Renal cortex interstitium (tissue), 11 donors: ENCODE results near the gene PHLDA1. TPM values are rescaled to one million over a fixed set of nuclear protein-coding genes. Genes with fewer than 3 reads are reported as not detected.

Experiments used
- DNase-seq, 11 donors: peaks; one replicate each; pipeline ENCODE4 v3.0.0-alpha.2; 2013; ENCODE audit warnings: low read depth in 9 of 11, low spot score in 4 of 11; ENCODE audit errors: extremely low read depth in 1 of 11
- polyA plus RNA-seq, 3 donors: library from polyadenylated mRNA; unstranded; fragments of 120-200 nt; gene quantifications; one replicate each; pipeline ENCODE4 v1.2.1, GENCODE V29; 2013; ENCODE audit not compliant: insufficient read length in 3 of 3

The PHLDA1 gene
- polyA plus RNA-seq, 3 donors: 37.7 to 44.9 (median 41.7) TPM

DNA sequence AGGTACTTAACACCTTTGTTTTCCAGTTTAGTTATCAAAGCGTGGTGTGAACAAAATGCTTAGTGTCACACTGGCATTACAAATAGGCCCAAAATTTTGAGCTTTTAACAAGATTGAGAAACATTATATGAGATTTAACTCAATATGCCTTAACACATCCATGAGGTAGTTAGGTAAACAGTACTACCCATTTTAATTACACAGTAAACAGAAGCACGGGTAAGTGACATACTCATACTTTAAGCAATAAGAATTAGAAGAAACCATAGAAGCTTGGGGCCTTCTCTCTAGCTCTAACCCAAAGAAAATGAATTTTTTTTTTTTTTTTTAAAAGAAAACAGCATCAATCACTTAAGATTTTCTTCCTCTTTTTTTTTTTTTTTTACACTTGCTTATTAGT lies 15.5 kb upstream of the PHLDA1 start:
- no peak for DNase-seq

GRCh38 chr12:76043377-76043776 lies 11.8 kb upstream of the PHLDA1 start:
- DNase-seq: no peak

DNA sequence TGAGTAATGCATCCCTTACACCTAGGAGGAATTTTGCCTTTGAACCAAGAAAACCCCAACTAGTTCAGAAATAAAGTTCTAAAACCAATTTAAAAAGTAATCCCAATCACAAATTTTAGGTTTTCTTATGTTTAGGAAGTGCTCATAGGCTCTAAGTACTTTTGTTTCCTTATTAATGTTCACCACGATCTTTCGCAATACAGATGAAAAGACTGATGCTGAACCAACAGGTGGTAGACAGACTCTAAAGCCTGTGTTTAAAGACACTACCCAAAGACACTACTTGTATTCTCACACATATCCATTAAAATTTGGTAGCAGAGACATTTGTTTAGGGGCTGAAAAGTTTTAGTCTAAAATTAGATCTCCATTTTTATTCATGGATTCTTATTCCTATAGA lies 10.6 kb upstream of the PHLDA1 start:
- no peak for DNase-seq

- no peak for DNase-seq
Measured at GRCh38 chr12:76041406-76041805, 9.8 kb upstream of the PHLDA1 start.

DNA sequence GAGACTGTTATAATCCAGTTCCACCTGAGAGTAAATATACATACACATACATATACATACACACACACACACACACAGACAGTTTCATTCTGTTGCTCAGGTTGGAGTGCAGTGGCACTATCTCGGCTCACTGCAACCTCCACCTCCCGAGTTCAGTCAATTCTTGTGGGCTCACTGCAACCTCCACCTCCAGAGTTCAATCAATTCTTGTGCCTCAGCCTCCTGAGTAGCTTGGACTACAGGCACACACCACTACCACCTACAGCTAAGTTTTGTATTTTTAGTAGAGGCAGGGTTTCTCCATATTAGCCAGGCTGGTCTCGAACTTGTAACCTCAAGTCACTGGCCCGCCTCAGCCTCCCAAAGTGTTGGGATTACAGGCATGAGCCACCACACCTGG lies 8.9 kb upstream of the PHLDA1 start:
- no peak for DNase-seq

DNA sequence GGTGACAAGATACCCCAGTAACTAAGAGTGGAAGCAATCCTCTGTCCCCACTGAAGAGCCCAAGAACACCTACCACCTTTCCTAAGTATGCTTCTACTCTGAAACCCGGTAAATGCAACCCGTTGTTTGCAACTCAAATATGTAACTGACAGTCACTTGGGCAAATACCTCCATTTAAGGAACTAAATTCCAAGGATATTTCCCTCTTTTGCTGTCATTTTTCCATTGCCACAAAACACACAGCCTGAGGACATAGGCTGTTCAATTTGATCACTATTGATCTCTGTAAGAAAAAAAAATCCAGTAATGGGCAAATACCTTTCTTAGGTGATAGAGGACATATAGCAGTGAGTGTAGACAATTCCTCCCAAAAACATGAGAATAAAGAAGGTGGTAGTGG lies 6.6 kb upstream of the PHLDA1 start:
- DNase-seq: no peak

DNA sequence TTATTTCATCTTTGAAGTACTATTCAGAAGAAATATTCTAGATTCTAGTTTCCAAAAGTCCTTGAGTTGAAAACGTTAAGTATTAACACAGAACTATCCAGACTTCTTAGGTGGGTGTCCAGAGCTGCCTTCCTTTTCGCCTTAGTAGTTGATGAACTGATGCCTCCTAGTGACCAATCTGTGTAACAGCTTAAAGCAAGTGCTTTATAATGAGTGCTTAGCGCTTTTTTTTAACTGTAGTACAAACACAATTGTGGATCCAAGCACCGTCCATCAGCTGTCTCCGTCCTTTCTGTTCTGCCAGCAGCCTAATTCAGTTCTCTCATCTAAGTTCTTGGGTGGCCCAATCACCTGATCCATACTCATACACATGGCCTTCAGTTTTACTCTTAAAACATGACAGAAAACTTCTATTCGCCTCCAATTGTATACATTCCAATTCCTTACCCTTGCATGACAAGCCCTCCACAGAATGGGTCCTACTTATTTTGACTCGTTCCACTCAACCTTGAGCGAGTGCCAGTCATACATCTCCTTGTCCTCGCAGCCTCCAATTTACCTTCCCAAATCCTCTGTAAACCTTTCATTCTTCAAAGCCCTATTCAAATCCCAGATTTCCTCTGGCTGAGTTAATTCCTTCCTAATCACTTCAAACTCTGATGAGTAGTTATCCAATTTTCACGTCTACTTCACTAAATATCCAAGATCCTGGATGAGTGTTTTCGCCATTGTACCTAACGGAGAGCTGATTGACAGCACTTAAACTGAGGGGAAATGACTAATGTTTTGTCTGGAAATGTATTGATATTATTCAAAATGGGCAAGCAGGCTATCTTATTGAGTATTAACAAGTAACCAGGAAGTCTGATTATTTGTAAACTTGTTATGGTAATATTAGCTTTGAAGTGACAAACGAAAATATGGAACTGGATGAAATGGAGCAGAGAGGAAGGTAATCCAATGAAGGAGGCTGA lies 5.8 kb upstream of the PHLDA1 start:
- peak in 5 of 11 donors; percentile 54 to 74 (median 63) for DNase-seq

GRCh38 chr12:76035045-76035444 lies 3.5 kb upstream of the PHLDA1 start:
- no peak for DNase-seq

GRCh38 chr12:76033081-76034011 lies 1.8 kb upstream of the PHLDA1 start:
- DNase-seq: no peak

DNA sequence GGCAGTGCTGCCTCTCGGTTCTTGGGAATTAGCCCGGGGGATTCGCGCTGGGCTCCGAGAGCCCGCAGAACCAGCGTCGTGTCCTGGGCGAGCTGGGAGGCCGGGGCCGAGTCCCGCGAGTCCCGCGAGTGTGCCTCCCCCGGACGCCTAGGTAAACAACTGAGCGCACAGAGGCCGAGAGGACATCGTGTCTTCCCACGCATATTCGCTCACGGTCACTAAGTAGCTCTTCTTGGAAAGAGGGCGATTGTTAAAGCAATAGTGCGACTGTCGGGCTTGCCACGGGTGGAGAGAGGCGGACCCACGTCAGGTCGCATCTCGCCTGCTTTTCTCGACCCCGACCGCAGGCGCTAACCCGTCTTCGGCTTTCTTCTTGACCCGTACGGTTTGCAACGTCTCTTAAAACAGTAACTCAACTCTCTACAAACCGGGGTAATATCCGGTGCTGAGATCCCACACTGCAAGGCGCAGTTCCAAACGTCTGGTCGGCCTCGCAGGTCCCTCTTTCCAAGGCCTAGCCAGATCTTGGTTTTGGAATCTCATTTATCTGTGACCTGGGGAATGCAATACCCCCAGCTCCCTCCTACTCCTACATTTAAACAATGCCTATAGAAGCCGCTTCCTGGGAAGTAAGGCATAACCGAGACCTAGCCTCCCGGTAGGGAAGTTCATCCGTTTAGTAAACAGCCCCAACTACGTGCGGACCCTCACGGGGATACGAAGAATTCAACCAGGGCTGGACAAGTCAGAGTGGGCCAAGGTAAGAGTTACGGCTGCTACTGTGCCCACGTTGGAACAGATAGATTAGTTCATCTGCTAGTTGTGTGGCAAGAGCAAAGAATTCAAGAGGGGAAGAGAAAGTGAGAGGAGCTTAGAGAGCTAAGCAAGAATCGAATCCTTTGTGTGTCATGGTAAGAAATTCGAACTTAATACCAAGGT lies 736 bp upstream of the PHLDA1 start:
- DNase-seq: peak in 3 of 11 donors; percentile 37 to 66 (median 41)

- no peak for DNase-seq
Measured at GRCh38 chr12:76031081-76031413, 529 bp downstream of the PHLDA1 start.

GRCh38 chr12:76030341-76031080 lies 1.1 kb downstream of the PHLDA1 start:
- DNase-seq: peak in 1 of 11 donors; percentile 36

- DNase-seq: peak in 1 of 11 donors; percentile 26
Measured at GRCh38 chr12:76029982-76030340, 1.6 kb downstream of the PHLDA1 start.

- no peak for DNase-seq
Measured at GRCh38 chr12:76028571-76029277, 2.9 kb downstream of the PHLDA1 start.

GRCh38 chr12:76026643-76027063 lies 4.9 kb downstream of the PHLDA1 start:
- no peak for DNase-seq

GRCh38 chr12:76025601-76026575 lies 5.7 kb downstream of the PHLDA1 start:
- DNase-seq: no peak
